Measurements from ENCODE around the gene DLST.

The DLST gene

DNA sequence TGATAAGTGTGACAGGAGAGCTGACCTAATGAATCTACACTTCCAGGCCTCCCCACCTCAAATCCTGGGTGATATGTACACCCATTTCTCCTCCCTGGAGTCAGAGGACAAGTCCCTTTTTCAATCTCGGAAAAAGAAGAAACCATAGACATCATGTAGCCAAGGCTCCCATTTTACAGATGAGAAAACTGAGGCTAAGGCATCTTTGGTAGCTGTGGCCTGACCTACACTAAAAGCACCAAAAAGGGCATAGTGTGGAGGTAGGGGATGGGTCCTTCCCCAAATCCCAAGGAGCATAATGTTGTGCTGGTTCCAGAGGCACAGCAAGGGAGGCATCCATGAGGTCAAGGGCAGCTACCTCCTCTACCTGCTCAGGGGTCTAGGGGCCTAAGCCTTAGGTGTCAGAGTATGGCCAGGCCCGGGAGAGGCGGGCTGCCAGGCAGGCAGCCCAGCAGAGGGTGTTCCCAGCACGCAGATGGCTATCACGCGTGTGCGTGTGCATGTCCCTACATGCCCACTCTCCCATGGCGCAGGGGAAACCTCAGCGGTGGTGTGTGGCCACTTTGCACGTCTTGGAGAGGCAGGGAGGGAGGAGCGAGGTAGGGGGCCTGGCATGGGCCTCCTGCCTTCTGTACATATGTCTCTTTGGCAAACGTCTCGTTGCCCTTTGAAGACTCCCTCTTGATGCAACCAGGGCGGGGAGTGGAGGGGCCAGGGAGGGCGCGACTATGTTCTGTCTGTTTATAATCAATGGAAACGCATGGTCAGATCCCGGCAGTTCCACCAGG is 71.2 kb downstream of the DLST start:
- H3K4me3 ChIP-seq (ENCODE audit: low read depth, low read length): no peak overlapping the region
- no peak for DNase-seq (ENCODE audit: low read depth)
- TF ChIP-seq, protein P1, sequence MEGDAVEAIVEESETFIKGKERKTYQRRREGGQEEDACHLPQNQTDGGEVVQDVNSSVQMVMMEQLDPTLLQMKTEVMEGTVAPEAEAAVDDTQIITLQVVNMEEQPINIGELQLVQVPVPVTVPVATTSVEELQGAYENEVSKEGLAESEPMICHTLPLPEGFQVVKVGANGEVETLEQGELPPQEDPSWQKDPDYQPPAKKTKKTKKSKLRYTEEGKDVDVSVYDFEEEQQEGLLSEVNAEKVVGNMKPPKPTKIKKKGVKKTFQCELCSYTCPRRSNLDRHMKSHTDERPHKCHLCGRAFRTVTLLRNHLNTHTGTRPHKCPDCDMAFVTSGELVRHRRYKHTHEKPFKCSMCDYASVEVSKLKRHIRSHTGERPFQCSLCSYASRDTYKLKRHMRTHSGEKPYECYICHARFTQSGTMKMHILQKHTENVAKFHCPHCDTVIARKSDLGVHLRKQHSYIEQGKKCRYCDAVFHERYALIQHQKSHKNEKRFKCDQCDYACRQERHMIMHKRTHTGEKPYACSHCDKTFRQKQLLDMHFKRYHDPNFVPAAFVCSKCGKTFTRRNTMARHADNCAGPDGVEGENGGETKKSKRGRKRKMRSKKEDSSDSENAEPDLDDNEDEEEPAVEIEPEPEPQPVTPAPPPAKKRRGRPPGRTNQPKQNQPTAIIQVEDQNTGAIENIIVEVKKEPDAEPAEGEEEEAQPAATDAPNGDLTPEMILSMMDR (IDR thresholded peaks at IDR 0.05; ENCODE audit: low read depth, low read length, missing control alignments): no peak

Measured in GM12864 (cell line).